HepG2 (cell line): ENCODE results near the gene GNAL. TPM values are rescaled to one million over a fixed set of nuclear protein-coding genes. Genes with fewer than 3 reads are reported as not detected.
"Not testable (repeated sequence)": the region's sequence is repeated elsewhere in the genome, so short reads cannot be mapped to it uniquely, and the experiment has no call there.

Experiments
- ATAC-seq: fragments of 200-7000 bp; cut with Tn5 transposase; 3 replicates; pipeline ENCODE4 v1.9.1; 2020; ENCODE audit warnings: mild to moderate bottlenecking, moderate library complexity
- BruUV-seq: library from RNA; stranded (reverse); fragments of 400-500 nt; replicated peaks from 2 replicates; lab custom pipeline; 2021; lab: Mats Ljungman, UMichigan
- CTCF ChIA-PET: fragments of 300-600 bp; formaldehyde crosslinking; extraction: SDS; loops from one replicate; lab custom pipeline; 2021; ENCODE audit warnings: low total read pairs, inconsistent platforms, low intra/inter-chr PET ratio; lab: Yijun Ruan, JAX
- POLR2A ChIA-PET: fragments of 350-600 bp; sonication (Branson Sonifier 250); formaldehyde crosslinking; loops from one replicate; lab custom pipeline; 2020; ENCODE audit warnings: antibody characterized with exemption, inconsistent platforms; lab: Yijun Ruan, JAX
- DNase-seq: peaks from one replicate; pipeline ENCODE4 v3.0.0-alpha.2; 2015; ENCODE audit warnings: low spot score
- FAIRE-seq: peaks from 3 replicates; lab custom pipeline; 2011; peaks lifted over from hg19 to GRCh38; lab: Jason Lieb, UNC
- H2AFZ ChIP-seq: one replicate; pipeline ENCODE4 v1.6.1; 2011; ENCODE audit warnings: low read length, inconsistent platforms
- H3K27ac ChIP-seq: fragments of 300-600 bp; 3 replicates; pipeline ENCODE4 v1.8.0; 2011; ENCODE audit warnings: mixed run types, mild to moderate bottlenecking, mixed read lengths, low read length, inconsistent platforms; ENCODE audit not compliant: insufficient read depth; ENCODE audit errors: extremely low read length
- H3K27me3 ChIP-seq, 2 experiments: fragments of 200-600 bp in 1 of 2; 2 replicates in 1 of 2; 3 replicates in 1 of 2; pipeline versions ENCODE4 v1.6.0 to v1.8.0; 2011; ENCODE audit warnings: low read length in 2 of 2, mild to moderate bottlenecking in 2 of 2, moderate library complexity in 2 of 2, inconsistent platforms in 1 of 2; ENCODE audit not compliant: insufficient read depth in 2 of 2, control insufficient read depth in 1 of 2
- H3K36me3 ChIP-seq, 2 experiments: fragments of 200-600 bp in 1 of 2; replicated peaks in 1 of 2; 2 replicates in 1 of 2; 3 replicates in 1 of 2; pipeline versions ENCODE4 v1.5.1 to v1.8.0; 2011; ENCODE audit warnings: low read length in 2 of 2, inconsistent platforms in 1 of 2; ENCODE audit not compliant: insufficient read depth in 2 of 2, control insufficient read depth in 1 of 2
- H3K4me1 ChIP-seq: 2 replicates; pipeline ENCODE4 v1.5.1; 2012; ENCODE audit warnings: low read length, inconsistent platforms; ENCODE audit not compliant: insufficient read depth
- H3K4me2 ChIP-seq: 2 replicates; pipeline ENCODE4 v1.6.0; 2011; ENCODE audit warnings: low read depth, low read length, inconsistent platforms
- H3K4me3 ChIP-seq, 3 experiments: fragments of 200-600 bp in 1 of 3; sonication (generic), shearing (Covaris generic) in 1 of 3; replicated peaks in 1 of 3; 2 replicates each; pipeline ENCODE4 v1.5.1; 2011 to 2016; ENCODE audit warnings: low read length in 3 of 3, inconsistent platforms in 2 of 3, low read depth in 2 of 3, mild to moderate bottlenecking in 2 of 3, control low read depth in 1 of 3, mixed read lengths in 1 of 3; ENCODE audit not compliant: insufficient read depth in 1 of 3
- H3K79me2 ChIP-seq: one replicate; pipeline ENCODE4 v1.6.1; 2011; ENCODE audit warnings: low read length, inconsistent platforms; ENCODE audit not compliant: insufficient read depth
- H3K9ac ChIP-seq: 2 replicates; pipeline ENCODE4 v1.6.0; 2011; ENCODE audit warnings: mild to moderate bottlenecking, low read depth, low read length, inconsistent platforms; ENCODE audit not compliant: insufficient read depth
- H3K9me3 ChIP-seq: 2 replicates; pipeline ENCODE4 v1.5.1; 2012; ENCODE audit warnings: mild to moderate bottlenecking, low read length
- H4K20me1 ChIP-seq: 2 replicates; pipeline ENCODE4 v1.6.0; 2011; ENCODE audit warnings: inconsistent platforms, mild to moderate bottlenecking, low read length, moderate library complexity; ENCODE audit not compliant: insufficient read depth
- CEBPG ChIP-seq: IDR thresholded peaks from 2 replicates; pipeline ENCODE4 v1.6.1; 2016
- KDM6A ChIP-seq: IDR thresholded peaks from 2 replicates; pipeline ENCODE4 v1.6.1; 2016; ENCODE audit warnings: low read depth
- MXI1 ChIP-seq: IDR thresholded peaks from 3 replicates; pipeline ENCODE4 v1.6.1; 2012; ENCODE audit warnings: low read depth, low read length, inconsistent platforms, borderline replicate concordance
- RXRA ChIP-seq: sonication (generic); formaldehyde crosslinking; IDR thresholded peaks from 2 replicates; pipeline ENCODE4 v1.5.1; 2020; ENCODE audit warnings: missing genetic modification reagents
- ZBTB7A ChIP-seq: sonication (generic); formaldehyde crosslinking; IDR thresholded peaks from 2 replicates; pipeline ENCODE4 v1.8.0; 2022; ENCODE audit warnings: mild to moderate bottlenecking, missing genetic modification reagents
- ZNF343 ChIP-seq: sonication (generic); formaldehyde crosslinking; IDR thresholded peaks from 2 replicates; pipeline ENCODE4 v1.4.0; 2020; ENCODE audit warnings: mild to moderate bottlenecking, missing genetic modification reagents
- ZNF44 ChIP-seq: sonication (generic); formaldehyde crosslinking; IDR thresholded peaks from 2 replicates; pipeline ENCODE4 v1.5.1; 2020; ENCODE audit warnings: mild to moderate bottlenecking, missing genetic modification reagents
- ZNF788 ChIP-seq: sonication (generic); formaldehyde crosslinking; IDR thresholded peaks from 2 replicates; pipeline ENCODE4 v1.5.0; 2020; ENCODE audit warnings: mild to moderate bottlenecking, missing genetic modification reagents, borderline replicate concordance
- WGBS: methylation state at CpG from one replicate; pipeline ENCODE4 v1.1.6; 2017; ENCODE audit warnings: low lambda C conversion rate; 5-methylcytosine and 5-hydroxymethylcytosine counted together
- in situ Hi-C: cut with HindIII; loops from 2 replicates; pipeline ENCODE4 v1.10.0; 2017; ENCODE audit warnings: low pct_unique_long_range_greater_than_20kb; ENCODE audit not compliant: extremely low pct_ligation_motif_present
- intact Hi-C: fragments of 100-400 bp; cut with micrococcal nuclease; formaldehyde crosslinking; loops from one replicate; pipeline ENCODE4 v1.10.0; 2022; ENCODE audit not compliant: unreplicated experiment
- polyA plus RNA-seq, 8 experiments: library from polyadenylated mRNA; depleted of rRNA in 3 of 8; stranded (reverse) in 7 of 8; unstranded in 1 of 8; fragments of >200 nt; fragmentation: Illumina TruSeq in 4 of 8; extraction: Trizol in 4 of 8; gene quantifications; 2 replicates each; pipeline versions ENCODE4 v1.2.1 to v1.2.3, GENCODE V29; 2011 to 2016; ENCODE audit warnings: low read depth in 4 of 8, missing spikeins in 1 of 8, mixed read lengths in 1 of 8; ENCODE audit not compliant: insufficient read depth in 1 of 8
- total RNA-seq, 5 experiments: library from RNA; depleted of rRNA; stranded (reverse); fragments of >200 nt; fragmentation: Illumina TruSeq; extraction: Trizol; gene quantifications; 2 replicates each; pipeline ENCODE4 v1.2.3, GENCODE V29; 2016; ENCODE audit warnings: low read depth in 1 of 5
- TF ChIP-seq, protein P1 (sequence below): sonication (generic); formaldehyde crosslinking; IDR thresholded peaks from one replicate; pipeline ENCODE4 v1.5.1; 2020; ENCODE audit warnings: mild to moderate bottlenecking, missing genetic modification reagents; ENCODE audit errors: not compliant biosample characterization
- TF ChIP-seq, protein P2 (sequence below): sonication (generic); formaldehyde crosslinking; conservative IDR thresholded peaks from 2 replicates; pipeline ENCODE4 v1.8.0; 2022; ENCODE audit warnings: mild to moderate bottlenecking, moderate library complexity, missing genetic modification reagents

Gene GNAL
- total and polyA plus RNA-seq, 2 of the 13 experiments (the other 11 are each of a cell fraction or from before 2014, with no cell fraction given) = 0.87 to 1.4 TPM

- H3K9me3 ChIP-seq, H3K27me3 ChIP-seq, CTCF ChIA-PET, H3K4me2 ChIP-seq, H3K27ac ChIP-seq, ATAC-seq, H3K36me3 ChIP-seq, H3K9ac ChIP-seq, BruUV-seq, DNase-seq, POLR2A ChIA-PET, H3K79me2 ChIP-seq, in situ Hi-C loops, FAIRE-seq, H4K20me1 ChIP-seq, H3K4me3 ChIP-seq, H2AFZ ChIP-seq, intact Hi-C loops: not testable (repeated sequence)
- peaks cover 18% of the 10 kb centered on the region for H3K4me1 ChIP-seq
- TF ChIP-seq CEBPG = 0 out of 2 replicates have a peak, but pooled peaks have one; percentile 12
- 81% methylated on average over 7 of the region's 7 CpGs for WGBS
Measured at GRCh38 chr18:11892438-11892837, 203.4 kb downstream of the GNAL start.

DNA sequence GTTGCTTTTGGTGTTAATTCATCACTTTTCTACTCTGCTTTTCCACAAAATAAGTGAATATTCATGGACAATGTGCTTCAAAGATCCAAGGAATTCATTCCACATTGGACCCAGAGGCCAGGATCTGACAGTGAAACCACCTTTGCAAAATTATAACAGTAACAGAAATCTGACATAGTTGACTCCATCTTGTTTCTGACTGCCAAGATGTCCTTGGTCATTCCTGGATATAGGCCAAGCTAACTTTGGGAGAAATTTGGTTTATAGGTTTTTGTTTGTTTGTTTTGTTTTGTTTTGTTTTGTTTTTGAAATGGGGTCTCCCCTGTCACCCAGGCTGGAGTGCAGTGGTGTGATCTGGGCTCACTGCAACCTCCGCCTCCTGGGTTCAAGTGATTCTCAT, 208.7 kb downstream of the GNAL start:
- H3K4me1 ChIP-seq = no peaks in the 10 kb centered on the region
- no TSS peak for BruUV-seq
- DNase-seq (no peak), ATAC-seq (no peak), FAIRE-seq (no peak)
- CTCF ChIA-PET = no interaction called here
- no peaks in the 10 kb centered on the region for H3K79me2 ChIP-seq
- no peak overlapping the region for H2AFZ ChIP-seq
- H3K4me3 ChIP-seq = no peak overlapping the region
- H3K4me2 ChIP-seq = no peak overlapping the region
- H3K36me3 ChIP-seq = no peaks in the 10 kb centered on the region; a peak in 2 of 5 replicates
- H3K9ac ChIP-seq = no peak overlapping the region
- no peaks in the 10 kb centered on the region for H3K9me3 ChIP-seq
- POLR2A ChIA-PET = no interaction called here
- intact Hi-C loops (no loop called here), in situ Hi-C loops (no loop called here)
- H3K27ac ChIP-seq = no peak overlapping the region
- no peaks in the 10 kb centered on the region for H4K20me1 ChIP-seq
- H3K27me3 ChIP-seq = no peaks in the 10 kb centered on the region
- WGBS = 59% methylated on average over 1 of the region's 1 CpG
- TF ChIP-seq, protein P1, sequence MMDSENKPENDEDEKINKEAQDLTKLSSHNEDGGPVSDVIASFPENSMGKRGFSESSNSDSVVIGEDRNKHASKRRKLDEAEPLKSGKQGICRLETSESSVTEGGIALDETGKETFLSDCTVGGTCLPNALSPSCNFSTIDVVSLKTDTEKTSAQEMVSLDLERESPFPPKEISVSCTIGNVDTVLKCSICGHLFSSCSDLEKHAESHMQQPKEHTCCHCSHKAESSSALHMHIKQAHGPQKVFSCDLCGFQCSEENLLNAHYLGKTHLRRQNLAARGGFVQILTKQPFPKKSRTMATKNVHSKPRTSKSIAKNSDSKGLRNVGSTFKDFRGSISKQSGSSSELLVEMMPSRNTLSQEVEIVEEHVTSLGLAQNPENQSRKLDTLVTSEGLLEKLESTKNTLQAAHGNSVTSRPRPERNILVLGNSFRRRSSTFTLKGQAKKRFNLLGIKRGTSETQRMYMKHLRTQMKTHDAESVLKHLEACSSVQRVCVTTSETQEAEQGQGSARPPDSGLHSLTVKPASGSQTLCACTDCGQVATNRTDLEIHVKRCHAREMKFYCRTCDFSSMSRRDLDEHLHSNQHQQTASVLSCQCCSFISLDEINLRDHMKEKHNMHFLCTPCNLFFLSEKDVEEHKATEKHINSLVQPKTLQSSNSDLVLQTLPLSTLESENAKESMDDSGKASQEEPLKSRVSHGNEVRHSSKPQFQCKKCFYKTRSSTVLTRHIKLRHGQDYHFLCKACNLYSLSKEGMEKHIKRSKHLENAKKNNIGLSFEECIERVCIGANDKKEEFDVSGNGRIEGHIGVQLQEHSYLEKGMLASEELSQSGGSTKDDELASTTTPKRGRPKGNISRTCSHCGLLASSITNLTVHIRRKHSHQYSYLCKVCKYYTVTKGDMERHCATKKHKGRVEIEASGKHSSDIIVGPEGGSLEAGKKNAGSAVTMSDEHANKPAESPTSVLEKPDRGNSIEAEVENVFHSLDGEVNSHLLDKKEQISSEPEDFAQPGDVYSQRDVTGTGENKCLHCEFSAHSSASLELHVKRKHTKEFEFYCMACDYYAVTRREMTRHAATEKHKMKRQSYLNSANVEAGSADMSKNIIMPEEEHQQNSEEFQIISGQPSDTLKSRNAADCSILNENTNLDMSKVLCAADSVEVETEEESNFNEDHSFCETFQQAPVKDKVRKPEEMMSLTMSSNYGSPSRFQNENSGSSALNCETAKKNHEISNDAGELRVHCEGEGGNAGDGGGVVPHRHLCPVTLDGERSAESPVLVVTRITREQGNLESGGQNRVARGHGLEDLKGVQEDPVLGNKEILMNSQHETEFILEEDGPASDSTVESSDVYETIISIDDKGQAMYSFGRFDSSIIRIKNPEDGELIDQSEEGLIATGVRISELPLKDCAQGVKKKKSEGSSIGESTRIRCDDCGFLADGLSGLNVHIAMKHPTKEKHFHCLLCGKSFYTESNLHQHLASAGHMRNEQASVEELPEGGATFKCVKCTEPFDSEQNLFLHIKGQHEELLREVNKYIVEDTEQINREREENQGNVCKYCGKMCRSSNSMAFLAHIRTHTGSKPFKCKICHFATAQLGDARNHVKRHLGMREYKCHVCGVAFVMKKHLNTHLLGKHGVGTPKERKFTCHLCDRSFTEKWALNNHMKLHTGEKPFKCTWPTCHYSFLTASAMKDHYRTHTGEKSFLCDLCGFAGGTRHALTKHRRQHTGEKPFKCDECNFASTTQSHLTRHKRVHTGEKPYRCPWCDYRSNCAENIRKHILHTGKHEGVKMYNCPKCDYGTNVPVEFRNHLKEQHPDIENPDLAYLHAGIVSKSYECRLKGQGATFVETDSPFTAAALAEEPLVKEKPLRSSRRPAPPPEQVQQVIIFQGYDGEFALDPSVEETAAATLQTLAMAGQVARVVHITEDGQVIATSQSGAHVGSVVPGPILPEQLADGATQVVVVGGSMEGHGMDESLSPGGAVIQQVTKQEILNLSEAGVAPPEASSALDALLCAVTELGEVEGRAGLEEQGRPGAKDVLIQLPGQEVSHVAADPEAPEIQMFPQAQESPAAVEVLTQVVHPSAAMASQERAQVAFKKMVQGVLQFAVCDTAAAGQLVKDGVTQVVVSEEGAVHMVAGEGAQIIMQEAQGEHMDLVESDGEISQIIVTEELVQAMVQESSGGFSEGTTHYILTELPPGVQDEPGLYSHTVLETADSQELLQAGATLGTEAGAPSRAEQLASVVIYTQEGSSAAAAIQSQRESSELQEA = no peak
- TF ChIP-seq ZNF788 (no peak), MXI1 (no peak), RXRA (CRISPR knock-in tag) (no peak), ZNF44 (no peak), ZNF343 (no peak), ZBTB7A (CRISPR knock-in tag) (no peak), KDM6A (CRISPR knock-in tag) (no peak)
- TF ChIP-seq, protein P2, sequence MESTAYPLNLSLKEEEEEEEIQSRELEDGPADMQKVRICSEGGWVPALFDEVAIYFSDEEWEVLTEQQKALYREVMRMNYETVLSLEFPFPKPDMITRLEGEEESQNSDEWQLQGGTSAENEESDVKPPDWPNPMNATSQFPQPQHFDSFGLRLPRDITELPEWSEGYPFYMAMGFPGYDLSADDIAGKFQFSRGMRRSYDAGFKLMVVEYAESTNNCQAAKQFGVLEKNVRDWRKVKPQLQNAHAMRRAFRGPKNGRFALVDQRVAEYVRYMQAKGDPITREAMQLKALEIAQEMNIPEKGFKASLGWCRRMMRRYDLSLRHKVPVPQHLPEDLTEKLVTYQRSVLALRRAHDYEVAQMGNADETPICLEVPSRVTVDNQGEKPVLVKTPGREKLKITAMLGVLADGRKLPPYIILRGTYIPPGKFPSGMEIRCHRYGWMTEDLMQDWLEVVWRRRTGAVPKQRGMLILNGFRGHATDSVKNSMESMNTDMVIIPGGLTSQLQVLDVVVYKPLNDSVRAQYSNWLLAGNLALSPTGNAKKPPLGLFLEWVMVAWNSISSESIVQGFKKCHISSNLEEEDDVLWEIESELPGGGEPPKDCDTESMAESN (CRISPR knock-in tag) = no peak
